Suprapubic skin (tissue), 4 donors: ENCODE measurements around the gene TET3.

ENCODE experiments used
- POLR2A ChIP-seq, 2 donors: fragments of 450-650 bp; IDR thresholded peaks; one replicate each; pipeline ENCODE4 v1.6.1; 2017; ENCODE audit warnings: antibody characterized with exemption in 2 of 2, mild to moderate bottlenecking in 2 of 2, moderate library complexity in 2 of 2
- POLR2AphosphoS5 ChIP-seq, 3 donors: sonication (generic); formaldehyde crosslinking; IDR thresholded peaks; one replicate each; pipeline ENCODE4 v1.6.1; 2017; ENCODE audit warnings: antibody characterized with exemption in 3 of 3
- TF ChIP-seq, protein P1 (sequence below), 2 donors: fragments of 200-600 bp in 1 of 2; fragments of 450-650 bp in 1 of 2; sonication (generic) in 1 of 2; IDR thresholded peaks; one replicate each; pipeline ENCODE4 v1.5.1; 2016 to 2019; ENCODE audit warnings: antibody characterized with exemption in 2 of 2, mild to moderate bottlenecking in 1 of 2, moderate library complexity in 1 of 2

GRCh38 chr2:73963385-73964120 is 21.2 kb upstream of the TET3 start:
- TF ChIP-seq POLR2A (IDR thresholded peaks at IDR 0.05) (no peak), POLR2AphosphoS5 (IDR thresholded peaks at IDR 0.05) (no peak)
- TF ChIP-seq, protein P1, sequence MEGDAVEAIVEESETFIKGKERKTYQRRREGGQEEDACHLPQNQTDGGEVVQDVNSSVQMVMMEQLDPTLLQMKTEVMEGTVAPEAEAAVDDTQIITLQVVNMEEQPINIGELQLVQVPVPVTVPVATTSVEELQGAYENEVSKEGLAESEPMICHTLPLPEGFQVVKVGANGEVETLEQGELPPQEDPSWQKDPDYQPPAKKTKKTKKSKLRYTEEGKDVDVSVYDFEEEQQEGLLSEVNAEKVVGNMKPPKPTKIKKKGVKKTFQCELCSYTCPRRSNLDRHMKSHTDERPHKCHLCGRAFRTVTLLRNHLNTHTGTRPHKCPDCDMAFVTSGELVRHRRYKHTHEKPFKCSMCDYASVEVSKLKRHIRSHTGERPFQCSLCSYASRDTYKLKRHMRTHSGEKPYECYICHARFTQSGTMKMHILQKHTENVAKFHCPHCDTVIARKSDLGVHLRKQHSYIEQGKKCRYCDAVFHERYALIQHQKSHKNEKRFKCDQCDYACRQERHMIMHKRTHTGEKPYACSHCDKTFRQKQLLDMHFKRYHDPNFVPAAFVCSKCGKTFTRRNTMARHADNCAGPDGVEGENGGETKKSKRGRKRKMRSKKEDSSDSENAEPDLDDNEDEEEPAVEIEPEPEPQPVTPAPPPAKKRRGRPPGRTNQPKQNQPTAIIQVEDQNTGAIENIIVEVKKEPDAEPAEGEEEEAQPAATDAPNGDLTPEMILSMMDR (IDR thresholded peaks at IDR 0.05): no peak
